H1 (cell line): Measurements from ENCODE around the gene MATN4. TPM values are rescaled to one million over a fixed set of nuclear protein-coding genes. Genes with fewer than 3 reads are reported as not detected.

Experiments
- NANOG ChIP-seq: IDR thresholded peaks from 2 replicates; pipeline ENCODE4 v1.6.1; 2011; ENCODE audit warnings: low read length, low read depth, mild to moderate bottlenecking, inconsistent platforms; ENCODE audit not compliant: insufficient read depth, poor library complexity, severe bottlenecking
- TAF1 ChIP-seq: IDR thresholded peaks from 2 replicates; pipeline ENCODE4 v1.6.1; 2011; ENCODE audit warnings: mild to moderate bottlenecking, low read depth, low read length
- polyA plus RNA-seq, 7 experiments: library from polyadenylated mRNA; depleted of rRNA in 3 of 7; stranded (reverse) in 5 of 7; unstranded in 2 of 7; fragments of >200 nt in 5 of 7; fragments of 200-250 nt in 2 of 7; gene quantifications; 1 replicate in 5 of 7; 2 replicates in 1 of 7; 4 replicates in 1 of 7; pipeline versions ENCODE4 v1.2.1 to v1.2.3, GENCODE V29; 2011 to 2013; ENCODE audit warnings: missing spikeins in 2 of 7, mixed read lengths in 2 of 7
- total RNA-seq: library from RNA; stranded (reverse); fragmentation: NEBNext Ultra II Directional; extraction: Animal tissue kit (Norgen Biotek cat#: 25700); gene quantifications from 2 replicates; pipeline ENCODE4 v1.2.1, GENCODE V29; 2021
- TF ChIP-seq, protein P1 (sequence below): IDR thresholded peaks from 2 replicates; pipeline ENCODE4 v1.6.1; 2012; ENCODE audit warnings: inconsistent platforms

MATN4 gene
- total and polyA plus RNA-seq, 2 of the 8 experiments (the other 6 are each of a cell fraction or from before 2014, with no cell fraction given) = 2.1 to 4.4 TPM

DNA sequence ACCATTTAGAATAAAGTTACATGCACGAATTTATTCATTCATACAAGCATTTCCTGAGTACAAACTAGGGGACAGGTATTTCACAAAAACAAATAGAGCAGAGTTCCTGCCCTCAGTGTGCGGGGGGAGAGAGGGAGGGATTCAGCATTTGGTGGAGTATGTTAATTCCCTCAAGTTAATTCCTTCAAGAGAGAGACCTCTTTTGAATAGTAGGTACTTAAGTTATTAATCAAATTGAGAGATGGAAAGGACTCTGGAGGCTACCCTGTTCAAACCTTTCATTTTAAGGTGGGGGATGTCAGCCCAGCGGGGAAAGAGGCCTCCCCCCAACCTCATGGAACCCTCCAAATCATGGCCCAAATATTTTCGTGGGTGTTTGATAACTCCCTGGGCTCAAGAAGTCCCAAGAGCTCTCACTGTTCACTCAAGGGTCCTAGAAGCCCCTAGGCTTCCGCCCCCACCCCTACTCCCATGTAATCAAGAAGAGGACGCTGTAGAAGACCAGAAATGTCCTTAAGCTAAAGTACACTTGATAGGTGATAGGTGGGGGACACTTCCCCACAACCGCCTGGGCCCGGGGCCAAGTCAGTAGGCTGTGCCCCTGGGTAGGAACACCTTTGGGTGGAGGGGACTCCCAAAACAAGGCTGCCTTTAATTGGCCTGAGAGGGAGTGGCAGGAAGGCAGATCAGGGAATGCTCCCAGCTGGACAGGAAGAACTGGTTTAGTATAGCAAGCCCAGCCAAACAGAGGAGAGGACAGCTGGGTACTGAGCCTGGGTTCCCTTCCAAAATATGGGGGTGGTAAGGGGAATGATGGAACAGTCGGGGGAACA lies 37.2 kb upstream of the MATN4 start (continued):
- TF ChIP-seq TAF1 (no peak), NANOG (no peak)
- TF ChIP-seq, protein P1, sequence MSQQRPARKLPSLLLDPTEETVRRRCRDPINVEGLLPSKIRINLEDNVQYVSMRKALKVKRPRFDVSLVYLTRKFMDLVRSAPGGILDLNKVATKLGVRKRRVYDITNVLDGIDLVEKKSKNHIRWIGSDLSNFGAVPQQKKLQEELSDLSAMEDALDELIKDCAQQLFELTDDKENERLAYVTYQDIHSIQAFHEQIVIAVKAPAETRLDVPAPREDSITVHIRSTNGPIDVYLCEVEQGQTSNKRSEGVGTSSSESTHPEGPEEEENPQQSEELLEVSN = no peak
- TF ChIP-seq, all 59 proteins: peak for 0
